GM21786 (cell line): ENCODE data around the gene RPL18A.
"Not testable (repeated sequence)": the region's sequence is repeated elsewhere in the genome, so short reads cannot be mapped to it uniquely, and the experiment has no call there.

Experiments used
- ATAC-seq: cut with Tn5 transposase; IDR thresholded peaks from one replicate; pipeline ENCODE4 v1.9.1; 2021; ENCODE audit not compliant: unreplicated experiment

RPL18A gene

GRCh38 chr19:17866312-17866963, 6.7 kb downstream of the RPL18A start:
- ATAC-seq = no peak

GRCh38 chr19:17866964-17867486, 7.3 kb downstream of the RPL18A start:
- ATAC-seq = no peak

GRCh38 chr19:17868669-17869068, 9.0 kb downstream of the RPL18A start:
- no peak for ATAC-seq

GRCh38 chr19:17869114-17869608, 9.5 kb downstream of the RPL18A start:
- ATAC-seq = no peak

GRCh38 chr19:17871032-17871877, 11.5 kb downstream of the RPL18A start:
- no peak for ATAC-seq

- no peak for ATAC-seq
Observed at GRCh38 chr19:17871878-17872250, 12.2 kb downstream of the RPL18A start, which contains the start of gene SLC5A5. TSS of gene SLC5A5 (plus strand) at chr19:17871945. CDS start at chr19:17872320, 375 bp downstream.

GRCh38 chr19:17872251-17873001, 12.7 kb downstream of the RPL18A start:
- ATAC-seq = no peak

GRCh38 chr19:17873786-17874757, 14.4 kb downstream of the RPL18A start:
- ATAC-seq = no peak

GRCh38 chr19:17874758-17875135, 15.0 kb downstream of the RPL18A start:
- ATAC-seq = no peak

- no peak for ATAC-seq
Observed at GRCh38 chr19:17877696-17878095, 18.0 kb downstream of the RPL18A start.

GRCh38 chr19:17879466-17879865, 19.8 kb downstream of the RPL18A start:
- no peak for ATAC-seq

- no peak for ATAC-seq
Observed at GRCh38 chr19:17881701-17882100, 22.0 kb downstream of the RPL18A start.

- ATAC-seq = no peak
Observed at GRCh38 chr19:17883627-17884410, 24.1 kb downstream of the RPL18A start.

GRCh38 chr19:17886515-17886914, 26.8 kb downstream of the RPL18A start:
- ATAC-seq = no peak

- ATAC-seq = not testable (repeated sequence)
Observed at GRCh38 chr19:17887221-17887620, 27.5 kb downstream of the RPL18A start.

- no peak for ATAC-seq
Observed at GRCh38 chr19:17888260-17888659, 28.6 kb downstream of the RPL18A start.

GRCh38 chr19:17889609-17890214, 30.0 kb downstream of the RPL18A start:
- no peak for ATAC-seq

GRCh38 chr19:17893766-17894165, 34.1 kb downstream of the RPL18A start:
- no peak for ATAC-seq

- ATAC-seq = no peak
Observed at GRCh38 chr19:17902701-17903100, 43.0 kb downstream of the RPL18A start.
